OCI-LY1 (cell line): ENCODE data around the gene ZDHHC18.

Source experiments
- CTCF ChIP-seq: fragments of 200-600 bp; sonication (generic), shearing (Covaris generic); IDR thresholded peaks from 2 replicates; pipeline ENCODE4 v1.5.1; 2017; ENCODE audit warnings: mild to moderate bottlenecking, antibody characterized with exemption, low read length, moderate library complexity, mixed read lengths
- EZH2 ChIP-seq: fragments of 200-600 bp; sonication (generic), shearing (Covaris generic); IDR thresholded peaks from 2 replicates; pipeline ENCODE4 v1.8.0; 2017; ENCODE audit warnings: borderline replicate concordance, mixed run types, mild to moderate bottlenecking, antibody characterized with exemption, low read length, moderate library complexity, mixed read lengths

- no peak for TF ChIP-seq CTCF
- TF ChIP-seq EZH2: no peak
Measured at GRCh38 chr1:26877326-26877725, 50.8 kb downstream of the ZDHHC18 start.
